Neural progenitor cell (in vitro differentiated cells): Measurements from ENCODE around the gene SDHC.

Experiments
- CTCF ChIP-seq: fragments of 200-600 bp; sonication (generic); IDR thresholded peaks from 2 replicates; pipeline ENCODE4 v1.5.1; 2017; ENCODE audit warnings: antibody characterized with exemption, mild to moderate bottlenecking
- EZH2 ChIP-seq: fragments of 200-600 bp; sonication (generic); IDR thresholded peaks from 2 replicates; pipeline ENCODE4 v1.6.1; 2017; ENCODE audit warnings: antibody characterized with exemption, mild to moderate bottlenecking, moderate library complexity

DNA sequence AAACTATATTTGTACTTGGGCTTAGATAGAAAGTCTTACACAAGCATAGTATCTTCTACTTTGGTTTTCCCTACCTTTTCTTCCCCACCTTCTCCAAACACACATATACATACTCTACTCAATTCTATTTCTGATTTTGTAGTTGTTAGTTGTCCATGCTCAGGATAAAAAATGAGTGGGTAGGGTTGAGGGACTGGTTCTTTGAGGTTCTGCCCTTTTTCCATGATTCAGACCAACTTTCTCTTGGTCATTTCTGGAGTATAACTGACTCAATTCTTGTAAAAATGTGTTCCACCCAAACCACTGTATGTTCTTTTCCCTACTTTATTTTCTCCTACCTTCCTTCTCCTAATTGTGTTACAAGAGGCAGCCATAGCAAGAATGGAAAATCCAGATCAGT lies 50.2 kb downstream of the SDHC start:
- no peak for TF ChIP-seq CTCF
- TF ChIP-seq EZH2: no peak
